HEK293 (cell line): ENCODE data around the gene COX7A2.

Experiments
- CTCF ChIA-PET: fragments of 350-600 bp; formaldehyde crosslinking; extraction: SDS; loops from one replicate; lab custom pipeline; 2021; ENCODE audit warnings: antibody characterized with exemption; lab: Yijun Ruan, JAX
- POLR2A ChIA-PET: fragments of 300-600 bp; formaldehyde crosslinking; extraction: SDS; loops from one replicate; lab custom pipeline; 2020; ENCODE audit warnings: antibody characterized with exemption, inconsistent platforms; lab: Yijun Ruan, JAX
- H3K27ac ChIP-seq: fragments of 200-500 bp; sonication (Bioruptor generic); 2 replicates; pipeline ENCODE4 v1.5.1; 2014; ENCODE audit warnings: low read depth, low read length, control low read depth, inconsistent platforms; ENCODE audit errors: extremely low read depth
- H3K36me3 ChIP-seq, 2 experiments: fragments of 200-500 bp in 1 of 2; sonication (Bioruptor generic) in 1 of 2; 1 replicate in 1 of 2; 2 replicates in 1 of 2; pipeline ENCODE4 v1.5.1; 2014 to 2017; ENCODE audit warnings: inconsistent platforms in 2 of 2, low read length in 2 of 2; ENCODE audit not compliant: control insufficient read depth in 2 of 2, insufficient read depth in 1 of 2
- H3K4me1 ChIP-seq: fragments of 200-500 bp; sonication (Bioruptor generic); 2 replicates; pipeline ENCODE4 v1.5.1; 2014; ENCODE audit warnings: mild to moderate bottlenecking, low read length, inconsistent platforms; ENCODE audit not compliant: control insufficient read depth, insufficient read depth
- H3K4me3 ChIP-seq: 2 replicates; pipeline ENCODE4 v1.5.1; 2011; ENCODE audit warnings: low read depth, mild to moderate bottlenecking, control low read depth, low read length, moderate library complexity
- H3K9me3 ChIP-seq: fragments of 200-500 bp; sonication (Bioruptor generic); 2 replicates; pipeline ENCODE4 v1.5.1; 2014; ENCODE audit warnings: low read depth, low read length, inconsistent platforms; ENCODE audit not compliant: control insufficient read depth, insufficient read depth
- HOXD13 ChIP-seq: sonication (generic); formaldehyde crosslinking; IDR thresholded peaks from 2 replicates; pipeline ENCODE4 v1.8.0; 2022; ENCODE audit warnings: missing genetic modification reagents, borderline replicate concordance
- WT1 ChIP-seq: fragments of 450-650 bp; formaldehyde crosslinking; IDR thresholded peaks from 2 replicates; pipeline ENCODE4 v1.5.1; 2016; ENCODE audit warnings: missing biosample characterization, missing genetic modification characterization
- ZNF10 ChIP-seq: fragments of 450-650 bp; formaldehyde crosslinking; IDR thresholded peaks from 2 replicates; pipeline ENCODE4 v1.5.1; 2017; ENCODE audit warnings: missing biosample characterization, missing genetic modification characterization
- ZNF155 ChIP-seq: fragments of 450-650 bp; formaldehyde crosslinking; IDR thresholded peaks from 2 replicates; pipeline ENCODE4 v1.5.1; 2016; ENCODE audit warnings: missing biosample characterization, missing genetic modification characterization
- ZNF19 ChIP-seq: fragments of 450-650 bp; formaldehyde crosslinking; IDR thresholded peaks from 2 replicates; pipeline ENCODE4; 2016; ENCODE audit warnings: missing biosample characterization, missing genetic modification characterization, low read depth
- ZNF239 ChIP-seq: fragments of 450-650 bp; formaldehyde crosslinking; IDR thresholded peaks from 2 replicates; pipeline ENCODE4 v1.5.1; 2016; ENCODE audit warnings: missing biosample characterization, missing genetic modification characterization
- ZNF266 ChIP-seq: fragments of 450-650 bp; formaldehyde crosslinking; IDR thresholded peaks from 2 replicates; pipeline ENCODE4 v1.5.1; 2016; ENCODE audit warnings: missing biosample characterization, missing genetic modification characterization, low read depth
- ZNF335 ChIP-seq: fragments of 450-650 bp; formaldehyde crosslinking; conservative IDR thresholded peaks from 2 replicates; pipeline ENCODE4 v1.5.1; 2016; ENCODE audit warnings: missing biosample characterization, missing genetic modification characterization
- ZNF561 ChIP-seq: fragments of 450-650 bp; IDR thresholded peaks from 2 replicates; pipeline ENCODE4 v1.5.1; 2018; ENCODE audit warnings: missing biosample characterization, missing genetic modification characterization, borderline replicate concordance
- ZNF596 ChIP-seq: fragments of 450-650 bp; IDR thresholded peaks from 2 replicates; pipeline ENCODE4 v1.5.0; 2018; ENCODE audit warnings: missing biosample characterization, mild to moderate bottlenecking, missing genetic modification characterization, moderate library complexity
- ZNF600 ChIP-seq: fragments of 450-650 bp; formaldehyde crosslinking; IDR thresholded peaks from 2 replicates; pipeline ENCODE4 v1.5.1; 2016; ENCODE audit warnings: missing biosample characterization, missing genetic modification characterization
- ZNF677 ChIP-seq: fragments of 450-650 bp; IDR thresholded peaks from 2 replicates; pipeline ENCODE4 v1.5.0; 2018; ENCODE audit warnings: missing biosample characterization, mild to moderate bottlenecking, missing genetic modification characterization, moderate library complexity
- TF ChIP-seq, protein P1 (sequence below): IDR thresholded peaks from 2 replicates; pipeline ENCODE4 v1.6.1; 2011; ENCODE audit warnings: mild to moderate bottlenecking, low read depth, low read length, borderline replicate concordance
- TF ChIP-seq, protein P2 (sequence below): fragments of 450-650 bp; IDR thresholded peaks from 2 replicates; pipeline ENCODE4 v1.5.1; 2018; ENCODE audit warnings: missing biosample characterization, missing genetic modification characterization
- TF ChIP-seq, protein P3 (sequence below): fragments of 450-650 bp; formaldehyde crosslinking; IDR thresholded peaks from 2 replicates; pipeline ENCODE4 v1.5.1; 2016; ENCODE audit warnings: missing biosample characterization, missing genetic modification characterization, low read depth

COX7A2 gene

DNA sequence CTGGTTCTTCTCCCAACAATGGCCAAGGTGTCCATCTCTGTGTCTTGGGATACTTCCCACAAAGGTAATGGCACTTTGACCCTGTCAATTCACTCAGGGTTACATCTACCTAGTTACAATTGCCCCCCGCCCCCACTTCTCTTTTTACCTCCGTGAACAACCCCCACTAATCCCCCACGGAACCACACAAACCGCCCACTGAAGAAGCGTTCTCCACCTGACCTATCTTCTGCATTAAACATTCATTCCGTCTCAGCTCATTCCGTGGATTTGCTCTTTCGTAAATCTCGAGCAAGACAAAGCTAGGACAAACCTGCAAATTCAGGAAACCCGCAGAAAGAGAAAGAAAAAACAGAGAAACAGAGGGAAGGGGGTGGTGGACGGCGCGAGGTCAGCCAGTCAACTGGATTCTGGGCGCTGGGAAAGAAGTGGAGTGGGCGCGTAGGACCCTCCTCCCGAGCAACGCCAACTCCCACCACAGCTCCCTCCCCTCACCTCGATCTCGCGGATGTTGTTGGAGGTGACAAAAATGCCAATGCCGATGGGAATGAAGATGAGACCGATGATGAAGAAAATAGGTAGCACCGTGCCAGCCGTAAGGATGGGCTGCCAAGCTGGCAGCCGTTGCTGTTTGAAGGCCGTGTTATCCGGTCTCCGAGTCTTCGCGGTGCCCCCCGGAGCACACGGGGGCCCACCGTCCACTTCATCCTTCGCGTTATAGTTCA lies 40.5 kb upstream of the COX7A2 start (continued):
- TF ChIP-seq, protein P1, sequence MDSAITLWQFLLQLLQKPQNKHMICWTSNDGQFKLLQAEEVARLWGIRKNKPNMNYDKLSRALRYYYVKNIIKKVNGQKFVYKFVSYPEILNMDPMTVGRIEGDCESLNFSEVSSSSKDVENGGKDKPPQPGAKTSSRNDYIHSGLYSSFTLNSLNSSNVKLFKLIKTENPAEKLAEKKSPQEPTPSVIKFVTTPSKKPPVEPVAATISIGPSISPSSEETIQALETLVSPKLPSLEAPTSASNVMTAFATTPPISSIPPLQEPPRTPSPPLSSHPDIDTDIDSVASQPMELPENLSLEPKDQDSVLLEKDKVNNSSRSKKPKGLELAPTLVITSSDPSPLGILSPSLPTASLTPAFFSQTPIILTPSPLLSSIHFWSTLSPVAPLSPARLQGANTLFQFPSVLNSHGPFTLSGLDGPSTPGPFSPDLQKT: no peak
- no peak; the same call in 1 of the 2 replicates for TF ChIP-seq WT1 (tag by site-specific recombination)
- TF ChIP-seq ZNF596 (tag by site-specific recombination): no peak
- TF ChIP-seq, protein P2, sequence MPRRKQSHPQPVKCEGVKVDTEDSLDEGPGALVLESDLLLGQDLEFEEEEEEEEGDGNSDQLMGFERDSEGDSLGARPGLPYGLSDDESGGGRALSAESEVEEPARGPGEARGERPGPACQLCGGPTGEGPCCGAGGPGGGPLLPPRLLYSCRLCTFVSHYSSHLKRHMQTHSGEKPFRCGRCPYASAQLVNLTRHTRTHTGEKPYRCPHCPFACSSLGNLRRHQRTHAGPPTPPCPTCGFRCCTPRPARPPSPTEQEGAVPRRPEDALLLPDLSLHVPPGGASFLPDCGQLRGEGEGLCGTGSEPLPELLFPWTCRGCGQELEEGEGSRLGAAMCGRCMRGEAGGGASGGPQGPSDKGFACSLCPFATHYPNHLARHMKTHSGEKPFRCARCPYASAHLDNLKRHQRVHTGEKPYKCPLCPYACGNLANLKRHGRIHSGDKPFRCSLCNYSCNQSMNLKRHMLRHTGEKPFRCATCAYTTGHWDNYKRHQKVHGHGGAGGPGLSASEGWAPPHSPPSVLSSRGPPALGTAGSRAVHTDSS (tag by site-specific recombination): peak; percentile 64
- TF ChIP-seq ZNF561 (tag by site-specific recombination): peak; percentile 60; the same call in 1 of the 2 replicates
- no peak for TF ChIP-seq ZNF155 (tag by site-specific recombination)

DNA sequence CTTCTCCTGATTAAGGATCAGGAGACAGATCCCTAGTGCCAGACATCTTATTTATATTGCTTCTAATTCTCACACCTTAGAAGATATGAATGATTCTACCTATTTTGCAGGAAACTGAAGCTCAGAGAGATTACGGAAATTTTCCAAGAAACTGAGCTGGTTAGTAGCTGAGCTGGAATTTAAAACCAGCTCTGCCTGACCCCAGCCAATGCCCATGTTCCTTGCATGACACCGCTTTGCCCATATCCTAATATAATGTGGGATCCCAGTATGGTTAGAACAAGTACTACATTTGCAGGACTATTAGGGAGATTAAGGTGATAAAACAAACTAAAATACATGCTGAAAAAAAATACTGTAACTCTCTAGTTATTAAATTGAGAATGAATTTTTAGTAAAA lies 39.1 kb upstream of the COX7A2 start:
- H3K36me3 ChIP-seq: no peaks in the 10 kb centered on the region
- ChIA-PET POLR2A (interaction anchor here (1.0 kb wide), 1 partner anchor 39 kb away, joined by 4 read pairs; the partner anchor contains the start of gene COX7A2), CTCF (interaction anchor here (0.7 to 3.0 kb wide), 5 partner anchors 12 to 242 kb away, joined by 3 to 25 read pairs (median 3); no protein-coding TSS in a partner anchor)
- peak overlapping the region; percentile 97 for H3K4me3 ChIP-seq
- peak; percentile 72 for TF ChIP-seq ZNF10
- TF ChIP-seq HOXD13 (CRISPR knock-in tag): no peak
- TF ChIP-seq ZNF600 (tag by site-specific recombination): peak; percentile 25; the same call in 1 of the 2 replicates
- no peak overlapping the region for H3K27ac ChIP-seq
- H3K9me3 ChIP-seq: no peaks in the 10 kb centered on the region
- H3K4me1 ChIP-seq: peaks cover 19% of the 10 kb centered on the region; the same call in 1 of the 2 replicates

DNA sequence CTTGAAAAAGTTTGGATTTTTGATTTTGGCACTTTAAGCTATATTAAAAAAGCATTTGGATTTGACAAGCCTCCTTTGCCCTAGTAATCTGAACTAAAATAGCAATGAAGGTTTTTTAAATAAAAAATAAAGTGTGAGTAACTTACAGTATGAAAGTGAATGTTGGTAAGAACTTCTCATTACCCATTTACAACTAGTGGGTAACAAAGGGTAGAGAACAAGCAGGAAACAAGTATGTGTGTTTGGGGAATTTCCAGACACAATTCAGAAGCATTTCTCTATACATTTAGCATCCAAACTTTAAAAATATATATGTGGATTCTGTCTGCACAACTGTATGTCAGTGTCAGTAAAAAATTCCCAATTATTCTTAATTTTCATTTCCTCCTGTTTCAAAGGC lies 38.1 kb upstream of the COX7A2 start:
- peaks cover 19% of the 10 kb centered on the region; the same call in 1 of the 2 replicates for H3K4me1 ChIP-seq
- peak overlapping the region; percentile 97; the same call in 1 of the 2 replicates for H3K4me3 ChIP-seq
- CTCF ChIA-PET: interaction anchor here (1.2 to 3.0 kb wide), 3 partner anchors 11 to 26 kb away, joined by 3 to 25 read pairs (median 11); no protein-coding TSS in a partner anchor
- H3K9me3 ChIP-seq: no peaks in the 10 kb centered on the region
- peak; percentile 57; the same call in 1 of the 2 replicates for TF ChIP-seq ZNF677 (tag by site-specific recombination)
- TF ChIP-seq, protein P3, sequence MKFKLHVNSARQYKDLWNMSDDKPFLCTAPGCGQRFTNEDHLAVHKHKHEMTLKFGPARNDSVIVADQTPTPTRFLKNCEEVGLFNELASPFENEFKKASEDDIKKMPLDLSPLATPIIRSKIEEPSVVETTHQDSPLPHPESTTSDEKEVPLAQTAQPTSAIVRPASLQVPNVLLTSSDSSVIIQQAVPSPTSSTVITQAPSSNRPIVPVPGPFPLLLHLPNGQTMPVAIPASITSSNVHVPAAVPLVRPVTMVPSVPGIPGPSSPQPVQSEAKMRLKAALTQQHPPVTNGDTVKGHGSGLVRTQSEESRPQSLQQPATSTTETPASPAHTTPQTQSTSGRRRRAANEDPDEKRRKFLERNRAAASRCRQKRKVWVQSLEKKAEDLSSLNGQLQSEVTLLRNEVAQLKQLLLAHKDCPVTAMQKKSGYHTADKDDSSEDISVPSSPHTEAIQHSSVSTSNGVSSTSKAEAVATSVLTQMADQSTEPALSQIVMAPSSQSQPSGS (tag by site-specific recombination): no peak
- no peak overlapping the region for H3K27ac ChIP-seq
- POLR2A ChIA-PET: interaction anchor here (0.8 kb wide), 1 partner anchor 13 kb away, joined by 3 read pairs; no protein-coding TSS in a partner anchor
- H3K36me3 ChIP-seq: no peaks in the 10 kb centered on the region

DNA sequence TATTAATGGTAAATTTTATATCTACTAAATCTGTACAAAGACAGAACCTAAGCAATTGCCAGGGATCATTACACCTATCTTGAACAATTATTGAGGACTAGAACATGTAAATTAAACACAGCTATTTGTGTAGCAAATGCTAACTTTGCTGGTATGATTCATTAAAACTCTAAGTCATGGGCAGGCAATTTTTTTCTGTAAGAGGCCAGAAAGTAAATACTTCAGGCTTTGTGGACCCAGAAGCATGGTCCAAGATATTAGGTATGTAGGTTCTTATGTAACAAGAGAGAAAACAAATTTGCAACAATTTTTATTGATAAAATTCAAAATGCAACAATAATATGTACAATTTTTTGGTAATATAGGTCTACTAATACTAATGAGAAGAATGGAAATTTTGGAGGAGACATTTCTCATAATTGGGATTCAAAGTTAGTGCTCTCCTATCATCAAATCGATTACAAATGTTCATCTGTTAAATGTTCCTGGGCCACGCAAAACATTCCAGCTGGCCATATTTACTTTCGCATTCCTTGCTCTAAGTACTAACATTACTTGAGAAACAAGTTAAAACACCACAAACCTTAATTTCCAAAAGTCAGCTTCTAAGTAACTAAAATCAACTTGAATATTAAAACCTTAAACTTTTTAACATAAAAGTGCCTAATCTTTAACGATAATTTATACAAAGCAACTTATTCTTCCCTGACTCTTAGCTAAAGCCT lies 36.7 kb upstream of the COX7A2 start:
- CTCF ChIA-PET: interaction anchor here (2.7 to 3.3 kb wide), 3 partner anchors 10 to 13 kb away, joined by 11 to 38 read pairs (median 25); no protein-coding TSS in a partner anchor
- no peak for TF ChIP-seq ZNF19 (tag by site-specific recombination)
- TF ChIP-seq ZNF335 (tag by site-specific recombination): no peak
- TF ChIP-seq ZNF266 (tag by site-specific recombination): no peak
- no peak for TF ChIP-seq ZNF239
- TF ChIP-seq, all 188 proteins: peak for 0
- H3K36me3 ChIP-seq: no peaks in the 10 kb centered on the region
- H3K4me1 ChIP-seq: peaks cover 19% of the 10 kb centered on the region; the same call in 1 of the 2 replicates
- POLR2A ChIA-PET: no interaction called here
- H3K4me3 ChIP-seq: no peak overlapping the region
- no peaks in the 10 kb centered on the region for H3K9me3 ChIP-seq
- no peak overlapping the region for H3K27ac ChIP-seq
